KMS-11 (cell line): ENCODE measurements around the gene COMMD9.

ENCODE experiments used
- H2AFZ ChIP-seq: fragments of 200-600 bp; sonication (generic); 2 replicates; pipeline ENCODE4 v1.6.1; 2016; ENCODE audit warnings: antibody characterized with exemption, mixed run types, low read depth
- H3K27ac ChIP-seq: fragments of 200-600 bp; sonication (generic); 2 replicates; pipeline ENCODE4 v1.6.1; 2016; ENCODE audit warnings: mild to moderate bottlenecking, mixed run types
- H3K27me3 ChIP-seq: fragments of 200-600 bp; sonication (generic); 2 replicates; pipeline ENCODE4 v1.6.1; 2017; ENCODE audit warnings: mild to moderate bottlenecking, low read depth, mixed run types, moderate library complexity; ENCODE audit not compliant: insufficient read depth
- H3K36me3 ChIP-seq: fragments of 200-600 bp; sonication (generic); 2 replicates; pipeline ENCODE4 v1.6.1; 2017; ENCODE audit warnings: mild to moderate bottlenecking, mixed run types; ENCODE audit not compliant: insufficient read depth
- H3K4me1 ChIP-seq: fragments of 200-600 bp; sonication (generic); 2 replicates; pipeline ENCODE4 v1.6.1; 2016; ENCODE audit warnings: mild to moderate bottlenecking, low read depth, mixed run types; ENCODE audit not compliant: poor library complexity, severe bottlenecking
- H3K4me2 ChIP-seq: fragments of 200-600 bp; sonication (generic); 2 replicates; pipeline ENCODE4 v1.7.0; 2016; ENCODE audit warnings: mild to moderate bottlenecking, mixed run types
- H3K4me3 ChIP-seq: fragments of 200-600 bp; sonication (generic); IDR thresholded peaks from 2 replicates; pipeline ENCODE4 v1.6.1; 2017; ENCODE audit warnings: low read depth, low read length, mixed read lengths; ENCODE audit not compliant: insufficient read depth
- H3K79me2 ChIP-seq: fragments of 200-600 bp; sonication (generic); 2 replicates; pipeline ENCODE4 v1.6.1; 2016; ENCODE audit warnings: low read depth, mixed run types; ENCODE audit not compliant: insufficient read depth
- H3K9ac ChIP-seq: fragments of 200-600 bp; sonication (generic); 2 replicates; pipeline ENCODE4 v1.6.1; 2016; ENCODE audit warnings: mild to moderate bottlenecking, mixed run types
- H4K20me1 ChIP-seq: fragments of 200-600 bp; sonication (generic); 2 replicates; pipeline ENCODE4 v1.6.1; 2016; ENCODE audit warnings: mild to moderate bottlenecking, mixed run types; ENCODE audit not compliant: insufficient read depth
- CTCF ChIP-seq: fragments of 200-600 bp; sonication (generic); conservative IDR thresholded peaks from 2 replicates; pipeline ENCODE4 v1.6.1; 2017; ENCODE audit warnings: low read depth, mild to moderate bottlenecking, antibody characterized with exemption, low read length, moderate library complexity, mixed read lengths

COMMD9 gene

DNA sequence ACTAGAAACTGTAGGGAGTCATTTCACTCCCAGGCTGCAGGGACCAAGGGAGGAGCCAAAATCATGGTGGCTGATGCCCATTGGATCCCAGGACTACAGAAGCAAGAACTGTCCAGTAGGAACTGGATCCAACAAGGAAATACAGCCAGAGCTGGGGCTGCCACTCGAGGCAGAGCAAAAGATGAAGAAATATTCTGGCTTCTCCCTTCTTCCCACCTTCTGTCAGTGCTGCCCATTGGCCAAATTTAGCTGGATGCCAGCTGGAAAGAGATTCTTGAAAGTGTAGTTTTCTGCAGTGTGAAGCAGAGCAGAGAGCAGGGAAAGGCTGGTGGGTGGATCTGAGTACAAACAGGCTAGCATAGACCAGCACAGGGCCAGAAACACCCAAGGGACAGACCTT lies 45.6 kb downstream of the COMMD9 start:
- Histone ChIP-seq H3K27me3 (no peaks in the 10 kb centered on the region), H3K4me1 (peaks cover 14% of the 10 kb centered on the region), H3K79me2 (no peaks in the 10 kb centered on the region), H3K36me3 (no peaks in the 10 kb centered on the region), H4K20me1 (no peaks in the 10 kb centered on the region), H3K4me3 (no peak overlapping the region), H3K4me2 (no peak overlapping the region), H3K9ac (no peak overlapping the region), H2AFZ (no peak overlapping the region), H3K27ac (no peak overlapping the region)
- TF ChIP-seq CTCF, result no peak

- no peak for TF ChIP-seq CTCF
- no peak overlapping the region for H3K4me2 ChIP-seq
- H3K27me3 ChIP-seq, result no peaks in the 10 kb centered on the region
Measured at GRCh38 chr11:36241497-36241896, 47.7 kb downstream of the COMMD9 start.

GRCh38 chr11:36240801-36241200 lies 48.4 kb downstream of the COMMD9 start:
- Histone ChIP-seq H3K27ac (no peak overlapping the region), H3K36me3 (no peaks in the 10 kb centered on the region), H3K79me2 (no peaks in the 10 kb centered on the region), H2AFZ (no peak overlapping the region), H3K4me1 (no peaks in the 10 kb centered on the region), H3K4me3 (no peak overlapping the region), H3K27me3 (no peaks in the 10 kb centered on the region), H3K4me2 (no peak overlapping the region), H4K20me1 (no peaks in the 10 kb centered on the region), H3K9ac (no peak overlapping the region)
- TF ChIP-seq CTCF, result no peak

More at GRCh38 chr11:36241497-36241896, 47.7 kb downstream of the COMMD9 start:
- no peak overlapping the region for H2AFZ ChIP-seq
- no peaks in the 10 kb centered on the region for H3K36me3 ChIP-seq
- no peaks in the 10 kb centered on the region for H4K20me1 ChIP-seq
- H3K4me3 ChIP-seq, result no peak overlapping the region
- H3K4me1 ChIP-seq, result no peaks in the 10 kb centered on the region
- no peak overlapping the region for H3K9ac ChIP-seq
- no peak overlapping the region for H3K27ac ChIP-seq
- no peaks in the 10 kb centered on the region for H3K79me2 ChIP-seq

DNA sequence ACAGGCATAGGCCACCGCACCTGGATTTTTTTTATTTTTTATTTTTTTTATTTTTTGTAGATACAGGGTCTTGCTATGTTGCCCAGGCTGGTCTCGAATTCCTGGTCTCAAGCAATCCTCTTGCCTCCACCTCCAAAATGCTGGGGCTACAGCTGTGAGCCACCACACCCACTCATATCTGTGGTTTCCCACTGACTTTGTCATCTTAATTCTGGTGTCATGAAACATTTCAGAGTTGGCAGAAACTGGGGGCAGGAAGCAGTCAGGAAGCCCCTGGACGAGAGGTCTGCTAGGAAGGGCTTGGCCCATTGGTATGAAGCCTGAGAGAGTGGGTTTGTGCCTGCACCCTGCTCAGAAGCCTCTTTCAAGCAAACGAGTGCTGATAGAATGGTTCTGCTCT lies 49.1 kb downstream of the COMMD9 start:
- no peak for TF ChIP-seq CTCF
- Histone ChIP-seq H3K27ac (no peak overlapping the region), H4K20me1 (no peaks in the 10 kb centered on the region), H3K9ac (no peak overlapping the region), H3K4me2 (no peak overlapping the region), H3K4me1 (no peaks in the 10 kb centered on the region), H2AFZ (no peak overlapping the region), H3K36me3 (no peaks in the 10 kb centered on the region), H3K4me3 (no peak overlapping the region), H3K27me3 (no peaks in the 10 kb centered on the region), H3K79me2 (no peaks in the 10 kb centered on the region)

GRCh38 chr11:36239636-36240035 lies 49.6 kb downstream of the COMMD9 start:
- no peaks in the 10 kb centered on the region for H4K20me1 ChIP-seq

More at GRCh38 chr11:36239636-36240035, 49.6 kb downstream of the COMMD9 start:
- no peak overlapping the region for H3K4me3 ChIP-seq
- H3K4me2 ChIP-seq, result no peak overlapping the region
- H3K9ac ChIP-seq, result no peak overlapping the region
- H3K27me3 ChIP-seq, result no peaks in the 10 kb centered on the region
- H3K27ac ChIP-seq, result no peak overlapping the region
- H3K4me1 ChIP-seq, result no peaks in the 10 kb centered on the region
- no peak for TF ChIP-seq CTCF
- H3K36me3 ChIP-seq, result no peaks in the 10 kb centered on the region
- H3K79me2 ChIP-seq, result no peaks in the 10 kb centered on the region
- H2AFZ ChIP-seq, result no peak overlapping the region
